Measurements from ENCODE around the gene HHIP. TPM values are rescaled to one million over a fixed set of nuclear protein-coding genes. Genes with fewer than 3 reads are reported as not detected.

Gene HHIP
- total RNA-seq, 1 donor from 2014 or later, result not detected

GRCh38 chr4:144705601-144706590 lies 59.9 kb downstream of the HHIP start:
- Histone ChIP-seq H3K4me3 (no peak overlapping the region), H3K4me1 (peaks cover 49% of the 10 kb centered on the region), H3K27me3 (no peaks in the 10 kb centered on the region), H3F3A (ENCODE audit: low read depth) (peaks cover 8% of the 10 kb centered on the region), H2AFZ (replicated peaks) (no peak overlapping the region), H3K9ac (no peak overlapping the region), H3K79me2 (ENCODE audit: low read depth) (no peaks in the 10 kb centered on the region), H3K9me3 (ENCODE audit: low read depth) (no peaks in the 10 kb centered on the region), H3K4me2 (peak overlapping the region; percentile 55), H3K36me3 (no peaks in the 10 kb centered on the region), H4K20me1 (ENCODE audit: low read depth) (peaks cover 17% of the 10 kb centered on the region), H3K27ac (no peak overlapping the region)
- Mint-ChIP-seq H3K4me1 (peaks cover 55% of the 10 kb centered on the region), H3K27me3 (ENCODE audit: insufficient read depth, low read depth) (peaks cover 4% of the 10 kb centered on the region), H3K4me3 (no peak overlapping the region), H3K9me3 (no peaks in the 10 kb centered on the region), H3K36me3 (no peaks in the 10 kb centered on the region), H3K27ac (no peak overlapping the region)
- DNase-seq (ENCODE audit: low spot score), result peak; percentile 36
- TF ChIP-seq EZH2 (IDR thresholded peaks at IDR 0.05), result no peak
- TF ChIP-seq EZH2phosphoT487 (IDR thresholded peaks at IDR 0.05), result peak; percentile 58
- TF ChIP-seq, protein P1, sequence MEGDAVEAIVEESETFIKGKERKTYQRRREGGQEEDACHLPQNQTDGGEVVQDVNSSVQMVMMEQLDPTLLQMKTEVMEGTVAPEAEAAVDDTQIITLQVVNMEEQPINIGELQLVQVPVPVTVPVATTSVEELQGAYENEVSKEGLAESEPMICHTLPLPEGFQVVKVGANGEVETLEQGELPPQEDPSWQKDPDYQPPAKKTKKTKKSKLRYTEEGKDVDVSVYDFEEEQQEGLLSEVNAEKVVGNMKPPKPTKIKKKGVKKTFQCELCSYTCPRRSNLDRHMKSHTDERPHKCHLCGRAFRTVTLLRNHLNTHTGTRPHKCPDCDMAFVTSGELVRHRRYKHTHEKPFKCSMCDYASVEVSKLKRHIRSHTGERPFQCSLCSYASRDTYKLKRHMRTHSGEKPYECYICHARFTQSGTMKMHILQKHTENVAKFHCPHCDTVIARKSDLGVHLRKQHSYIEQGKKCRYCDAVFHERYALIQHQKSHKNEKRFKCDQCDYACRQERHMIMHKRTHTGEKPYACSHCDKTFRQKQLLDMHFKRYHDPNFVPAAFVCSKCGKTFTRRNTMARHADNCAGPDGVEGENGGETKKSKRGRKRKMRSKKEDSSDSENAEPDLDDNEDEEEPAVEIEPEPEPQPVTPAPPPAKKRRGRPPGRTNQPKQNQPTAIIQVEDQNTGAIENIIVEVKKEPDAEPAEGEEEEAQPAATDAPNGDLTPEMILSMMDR (IDR thresholded peaks at IDR 0.05), result no peak

GRCh38 chr4:144709159-144709558 lies 63.2 kb downstream of the HHIP start:
- Histone ChIP-seq H3K9me3 (ENCODE audit: low read depth) (no peaks in the 10 kb centered on the region), H3K4me3 (no peak overlapping the region), H3K27me3 (no peaks in the 10 kb centered on the region), H3K79me2 (ENCODE audit: low read depth) (no peaks in the 10 kb centered on the region), H4K20me1 (ENCODE audit: low read depth) (peaks cover 6% of the 10 kb centered on the region), H3K9ac (no peak overlapping the region), H3K36me3 (no peaks in the 10 kb centered on the region), H2AFZ (replicated peaks) (no peak overlapping the region), H3K4me2 (no peak overlapping the region), H3F3A (ENCODE audit: low read depth) (no peaks in the 10 kb centered on the region), H3K27ac (no peak overlapping the region), H3K4me1 (peaks cover 36% of the 10 kb centered on the region)
- Mint-ChIP-seq H3K9me3 (no peaks in the 10 kb centered on the region), H3K4me3 (no peak overlapping the region), H3K27ac (no peak overlapping the region), H3K4me1 (peaks cover 59% of the 10 kb centered on the region), H3K36me3 (no peaks in the 10 kb centered on the region), H3K27me3 (ENCODE audit: insufficient read depth, low read depth) (peaks cover 5% of the 10 kb centered on the region)
- no peak for TF ChIP-seq EZH2phosphoT487 (IDR thresholded peaks at IDR 0.05)
- TF ChIP-seq, protein P1 (IDR thresholded peaks at IDR 0.05), result no peak
- TF ChIP-seq EZH2 (IDR thresholded peaks at IDR 0.05), result no peak
- peak; percentile 23 for DNase-seq (ENCODE audit: low spot score)

GRCh38 chr4:144709793-144710525 lies 64.0 kb downstream of the HHIP start:
- H3K9me3 ChIP-seq (ENCODE audit: low read depth), result no peaks in the 10 kb centered on the region
- H3K4me1 ChIP-seq, result peaks cover 29% of the 10 kb centered on the region
- H3K36me3 ChIP-seq, result no peaks in the 10 kb centered on the region
- H3K9ac ChIP-seq, result no peak overlapping the region
- no peaks in the 10 kb centered on the region for H3K9me3 Mint-ChIP-seq
- H3K4me3 ChIP-seq, result no peak overlapping the region
- H3K4me2 ChIP-seq, result no peak overlapping the region
- no peak overlapping the region for H3K27ac Mint-ChIP-seq
- no peaks in the 10 kb centered on the region for H3K79me2 ChIP-seq (ENCODE audit: low read depth)
- H4K20me1 ChIP-seq (ENCODE audit: low read depth), result peaks cover 6% of the 10 kb centered on the region
- H3K36me3 Mint-ChIP-seq, result no peaks in the 10 kb centered on the region
- no peak overlapping the region for H2AFZ ChIP-seq (replicated peaks)
- no peaks in the 10 kb centered on the region for H3K27me3 ChIP-seq
- no peak overlapping the region for H3K4me3 Mint-ChIP-seq
- no peak overlapping the region for H3K27ac ChIP-seq
- H3K4me1 Mint-ChIP-seq, result peaks cover 52% of the 10 kb centered on the region
- H3F3A ChIP-seq (ENCODE audit: low read depth), result no peaks in the 10 kb centered on the region
- no peak for DNase-seq (ENCODE audit: low spot score)
- TF ChIP-seq, protein P1 (IDR thresholded peaks at IDR 0.05), result no peak
- TF ChIP-seq EZH2 (IDR thresholded peaks at IDR 0.05) (no peak), EZH2phosphoT487 (IDR thresholded peaks at IDR 0.05) (no peak)
- H3K27me3 Mint-ChIP-seq (ENCODE audit: insufficient read depth, low read depth), result peaks cover 5% of the 10 kb centered on the region

Measured in neural progenitor cell (in vitro differentiated cells).